H9 (cell line): ENCODE results near the gene LAMA5. TPM values are rescaled to one million over a fixed set of nuclear protein-coding genes. Genes with fewer than 3 reads are reported as not detected.

Experiments used
- DNase-seq: peaks from one replicate; pipeline ENCODE4 v3.0.0-alpha.2; 2017
- H2AFZ ChIP-seq: one replicate; pipeline ENCODE4 v1.6.1; 2013; ENCODE audit warnings: mild to moderate bottlenecking, low read length, control low read depth, moderate library complexity
- H2AK5ac ChIP-seq: 2 replicates; pipeline ENCODE4 v1.6.1; 2013; ENCODE audit warnings: low read length, control low read depth, mixed read lengths; ENCODE audit not compliant: insufficient read length
- H2BK120ac ChIP-seq: one replicate; pipeline ENCODE4 v1.6.1; 2013; ENCODE audit warnings: low read depth, mild to moderate bottlenecking, low read length, control low read depth, inconsistent platforms; ENCODE audit not compliant: poor library complexity, severe bottlenecking
- H2BK12ac ChIP-seq: 2 replicates; pipeline ENCODE4 v1.6.1; 2013; ENCODE audit warnings: low read length, control low read depth, mixed read lengths, low read depth; ENCODE audit not compliant: insufficient read length
- H2BK15ac ChIP-seq: 2 replicates; pipeline ENCODE4 v1.6.1; 2013; ENCODE audit warnings: low read depth, low read length, control low read depth
- H2BK20ac ChIP-seq: one replicate; pipeline ENCODE4 v1.6.1; 2013; ENCODE audit warnings: low read depth, mild to moderate bottlenecking, low read length, control low read depth, inconsistent platforms; ENCODE audit not compliant: poor library complexity, severe bottlenecking
- H2BK5ac ChIP-seq: 2 replicates; pipeline ENCODE4 v1.6.1; 2013; ENCODE audit warnings: low read length, control low read depth, mixed read lengths; ENCODE audit not compliant: insufficient read length
- H3K14ac ChIP-seq: 2 replicates; pipeline ENCODE4 v1.6.1; 2013; ENCODE audit warnings: low read length, control low read depth; ENCODE audit not compliant: insufficient read depth
- H3K18ac ChIP-seq: 2 replicates; pipeline ENCODE4 v1.6.1; 2013; ENCODE audit warnings: low read depth, mild to moderate bottlenecking, mixed read lengths, low read length, control low read depth; ENCODE audit not compliant: insufficient read length
- H3K23ac ChIP-seq: 2 replicates; pipeline ENCODE4 v1.6.1; 2013; ENCODE audit warnings: low read length, control low read depth, mixed read lengths, low read depth; ENCODE audit not compliant: insufficient read length
- H3K23me2 ChIP-seq: 2 replicates; pipeline ENCODE4 v1.6.1; 2013; ENCODE audit warnings: low read depth, mild to moderate bottlenecking, mixed read lengths, low read length, control low read depth; ENCODE audit not compliant: insufficient read length, poor library complexity, severe bottlenecking
- H3K27ac ChIP-seq: 2 replicates; pipeline ENCODE4 v1.5.1; 2013; ENCODE audit warnings: low read length, control low read depth, mixed read lengths, low read depth; ENCODE audit not compliant: insufficient read length
- H3K27me3 ChIP-seq: 2 replicates; pipeline ENCODE4 v1.6.1; 2013; ENCODE audit warnings: low read length, control low read depth, inconsistent platforms; ENCODE audit not compliant: insufficient read depth
- H3K4ac ChIP-seq: 2 replicates; pipeline ENCODE4 v1.6.1; 2013; ENCODE audit warnings: low read depth, mild to moderate bottlenecking, control low read depth, inconsistent platforms, low read length, moderate library complexity
- H3K4me1 ChIP-seq: 2 replicates; pipeline ENCODE4 v1.6.1; 2013; ENCODE audit warnings: low read length, control low read depth, inconsistent platforms; ENCODE audit not compliant: insufficient read depth
- H3K4me2 ChIP-seq: 2 replicates; pipeline ENCODE4 v1.6.1; 2013; ENCODE audit warnings: low read length, control low read depth, mixed read lengths; ENCODE audit not compliant: insufficient read length, insufficient read depth
- H3K56ac ChIP-seq: 2 replicates; pipeline ENCODE4 v1.6.1; 2013; ENCODE audit warnings: low read depth, mild to moderate bottlenecking, mixed read lengths, low read length, control low read depth; ENCODE audit not compliant: insufficient read length
- H3K79me1 ChIP-seq: 2 replicates; pipeline ENCODE4 v1.6.1; 2013; ENCODE audit warnings: low read depth, mild to moderate bottlenecking, moderate library complexity, low read length, control low read depth, inconsistent platforms; ENCODE audit not compliant: insufficient read depth, poor library complexity, severe bottlenecking
- H3K79me2 ChIP-seq: 2 replicates; pipeline ENCODE4 v1.6.1; 2013; ENCODE audit warnings: low read length, control low read depth, inconsistent platforms; ENCODE audit not compliant: insufficient read depth
- H3K9ac ChIP-seq: 2 replicates; pipeline ENCODE4 v1.6.1; 2013; ENCODE audit warnings: low read length, control low read depth, mixed read lengths; ENCODE audit not compliant: insufficient read length; ENCODE audit errors: extremely low read depth
- H3K9me3 ChIP-seq: one replicate; pipeline ENCODE4 v1.6.1; 2013; ENCODE audit warnings: low read depth, low read length, inconsistent platforms; ENCODE audit not compliant: control insufficient read depth
- H3T11ph ChIP-seq: one replicate; pipeline ENCODE4 v1.6.1; 2013; ENCODE audit warnings: mild to moderate bottlenecking, low read length, control low read depth, inconsistent platforms
- H4K20me1 ChIP-seq: one replicate; pipeline ENCODE4 v1.6.1; 2013; ENCODE audit not compliant: control insufficient read depth, insufficient read length, insufficient read depth
- H4K5ac ChIP-seq: 2 replicates; pipeline ENCODE4 v1.6.1; 2013; ENCODE audit warnings: low read depth, mild to moderate bottlenecking, mixed read lengths, low read length, control low read depth; ENCODE audit not compliant: insufficient read length
- H4K8ac ChIP-seq: replicated peaks from 2 replicates; pipeline ENCODE4 v1.6.1; 2013; ENCODE audit warnings: low read length, control low read depth, mixed read lengths, low read depth; ENCODE audit not compliant: insufficient read length
- H4K91ac ChIP-seq: 2 replicates; pipeline ENCODE4 v1.6.1; 2013; ENCODE audit warnings: low read depth, mild to moderate bottlenecking, moderate library complexity, mixed read lengths, low read length, control low read depth; ENCODE audit not compliant: insufficient read length
- H3K27ac Mint-ChIP-seq, 3 experiments: 2 replicates in 2 of 3; 3 replicates in 1 of 3; pipeline ENCODE4 v1.8.0; 2020 to 2021; ENCODE audit warnings: mixed read lengths in 3 of 3, mild to moderate bottlenecking in 1 of 3, moderate library complexity in 1 of 3
- H3K27me3 Mint-ChIP-seq: 2 replicates; pipeline ENCODE4 v1.8.0; 2021; ENCODE audit warnings: low read depth, mild to moderate bottlenecking, moderate library complexity, mixed read lengths
- H3K36me3 Mint-ChIP-seq, 3 experiments: 2 replicates in 2 of 3; 3 replicates in 1 of 3; pipeline ENCODE4 v1.8.0; 2020 to 2021; ENCODE audit warnings: low read depth in 3 of 3, mixed read lengths in 3 of 3; ENCODE audit not compliant: insufficient read depth in 1 of 3
- H3K4me1 Mint-ChIP-seq, 2 experiments: 2 replicates each; pipeline ENCODE4 v1.8.0; 2020; ENCODE audit warnings: mixed read lengths in 2 of 2
- H3K4me3 Mint-ChIP-seq, 2 experiments: 2 replicates in 1 of 2; 3 replicates in 1 of 2; pipeline ENCODE4 v1.8.0; 2020 to 2021; ENCODE audit warnings: mild to moderate bottlenecking in 2 of 2, mixed read lengths in 2 of 2, moderate library complexity in 1 of 2
- H3K9me3 Mint-ChIP-seq, 2 experiments: 2 replicates in 1 of 2; 3 replicates in 1 of 2; pipeline ENCODE4 v1.8.0; 2020; ENCODE audit warnings: mild to moderate bottlenecking in 2 of 2, mixed read lengths in 2 of 2, moderate library complexity in 1 of 2
- CTCF ChIP-seq: fragments of 200-600 bp; sonication (generic); conservative IDR thresholded peaks from 3 replicates; pipeline ENCODE4 v1.8.0; 2021; ENCODE audit warnings: antibody characterized with exemption, mild to moderate bottlenecking
- WGBS: extraction: QIAGEN DNeasy Blood & Tissue Kit; methylation state at CpG from one replicate; pipeline ENCODE4 v1.1.7; 2013; ENCODE audit warnings: missing lambda C conversion rate, low lambda C conversion rate, mixed read lengths; ENCODE audit not compliant: insufficient read length; ENCODE audit errors: extremely low coverage; 5-methylcytosine and 5-hydroxymethylcytosine counted together
- total RNA-seq: library from RNA; stranded (reverse); gene quantifications from 2 replicates; pipeline ENCODE4 v1.2.1, GENCODE V29; 2021

Gene LAMA5
- total RNA-seq, 1 experiment from 2014 or later, result 200 TPM

- H3K27me3 ChIP-seq, result no peaks in the 10 kb centered on the region
- no peak for DNase-seq
- H3K4me1 ChIP-seq, result no peaks in the 10 kb centered on the region
- Mint-ChIP-seq H3K27me3 (no peaks in the 10 kb centered on the region; the same call in 1 of the 2 replicates), H3K36me3 (peaks cover 16 to 62% (median 58%) of the 10 kb centered on the region in 3 experiments), H3K9me3 (peaks cover 9 to 18% of the 10 kb centered on the region in 2 experiments), H3K27ac (no peak overlapping the region), H3K4me3 (no peak overlapping the region), H3K4me1 (peaks cover 2 to 4% of the 10 kb centered on the region in 2 experiments; a peak in 2 of 4 replicates)
- H4K20me1 ChIP-seq, result no peaks in the 10 kb centered on the region
- no peaks in the 10 kb centered on the region for H3K79me1 ChIP-seq
- no peak overlapping the region for H2BK12ac ChIP-seq
- H4K5ac ChIP-seq, result no peak overlapping the region
- no peak overlapping the region for H4K8ac ChIP-seq
- no peak overlapping the region for H2BK5ac ChIP-seq
- no peak overlapping the region for H2AFZ ChIP-seq
- H3K23ac ChIP-seq, result no peak overlapping the region
- no peak overlapping the region for H3K4ac ChIP-seq
- H3K56ac ChIP-seq, result no peak overlapping the region
- no peaks in the 10 kb centered on the region for H3K79me2 ChIP-seq
- H2BK20ac ChIP-seq, result no peak overlapping the region
- no peak overlapping the region for H3K27ac ChIP-seq
- H4K91ac ChIP-seq, result no peak overlapping the region
- H3T11ph ChIP-seq, result no peak overlapping the region
- no peak overlapping the region for H3K9ac ChIP-seq
- H2BK120ac ChIP-seq, result no peak overlapping the region
- no CpG with 5 or more reads among the region's 16 CpGs for WGBS
- H3K18ac ChIP-seq, result no peak overlapping the region
- H2AK5ac ChIP-seq, result no peak overlapping the region
- H3K14ac ChIP-seq, result no peak overlapping the region
- no peak overlapping the region for H3K4me2 ChIP-seq
- no peak overlapping the region for H2BK15ac ChIP-seq
- H3K23me2 ChIP-seq, result no peaks in the 10 kb centered on the region
- no peaks in the 10 kb centered on the region for H3K9me3 ChIP-seq
- no peak for TF ChIP-seq CTCF
These were observed 16.9 kb downstream of the LAMA5 start for GRCh38 chr20:62350098-62350628.
